Neural progenitor cell (in vitro differentiated cells): ENCODE data around the gene CSE1L.
"Not testable (repeated sequence)": the region's sequence is repeated elsewhere in the genome, so short reads cannot be mapped to it uniquely, and the experiment has no call there.

Experiments
- CTCF ChIP-seq: fragments of 200-600 bp; sonication (generic); IDR thresholded peaks from 2 replicates; pipeline ENCODE4 v1.5.1; 2017; ENCODE audit warnings: antibody characterized with exemption, mild to moderate bottlenecking
- EZH2 ChIP-seq: fragments of 200-600 bp; sonication (generic); IDR thresholded peaks from 2 replicates; pipeline ENCODE4 v1.6.1; 2017; ENCODE audit warnings: antibody characterized with exemption, mild to moderate bottlenecking, moderate library complexity

GRCh38 chr20:49104979-49105547, 59.0 kb downstream of the CSE1L start:
- TF ChIP-seq CTCF, EZH2: not testable (repeated sequence)
